ENCODE measurements around the gene PLIN3. TPM values are rescaled to one million over a fixed set of nuclear protein-coding genes. Genes with fewer than 3 reads are reported as not detected.
A peak's percentile ranks its signal among the peaks of the same experiment; 100 is the strongest.

The PLIN3 gene
- total and polyA plus RNA-seq, 9 of the 15 experiments (the other 6 are each of a cell fraction or from before 2014, with no cell fraction given): 7.5 to 75.6 (median 43.1) TPM

DNA sequence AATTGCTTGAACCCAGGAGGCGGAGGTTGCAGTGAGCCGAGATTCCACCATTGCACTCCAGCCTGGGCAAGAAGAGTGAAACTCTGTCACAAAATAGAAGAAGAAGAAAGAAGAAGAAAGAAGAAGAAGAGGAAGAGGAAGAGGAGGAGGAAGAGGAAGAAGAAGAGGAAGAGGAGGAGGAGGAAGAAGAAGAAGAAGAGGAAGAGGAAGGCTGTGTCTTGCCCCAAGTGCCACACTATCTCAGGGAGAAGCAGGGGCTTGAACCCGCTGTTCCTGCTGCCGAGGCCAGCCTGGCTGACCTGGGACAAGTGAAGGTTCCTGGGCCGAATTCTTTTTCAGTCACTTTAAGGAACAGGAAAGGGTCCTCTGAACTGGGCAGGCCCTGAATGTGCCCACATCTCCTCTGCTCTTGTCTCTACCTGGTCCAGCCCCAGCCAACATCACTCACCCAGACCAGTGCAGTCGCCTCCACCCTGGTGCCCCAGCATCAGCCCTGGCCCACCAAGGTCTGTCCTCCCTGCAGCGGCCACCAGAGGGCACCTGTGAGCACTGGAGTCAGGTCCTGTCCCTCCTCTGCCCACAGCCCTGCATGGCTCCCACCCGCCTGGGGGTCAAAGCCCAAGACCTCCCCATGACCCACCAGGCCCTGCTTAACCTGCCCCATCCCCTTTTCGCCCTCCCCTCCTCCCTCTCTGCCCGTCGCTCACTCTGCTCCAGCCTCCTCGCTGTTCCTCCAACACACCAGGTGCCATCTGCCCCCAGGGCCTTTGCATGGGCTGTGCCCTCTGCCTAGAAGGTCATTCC lies 55.9 kb downstream of the PLIN3 start (continued):
- TF ChIP-seq, protein P1, sequence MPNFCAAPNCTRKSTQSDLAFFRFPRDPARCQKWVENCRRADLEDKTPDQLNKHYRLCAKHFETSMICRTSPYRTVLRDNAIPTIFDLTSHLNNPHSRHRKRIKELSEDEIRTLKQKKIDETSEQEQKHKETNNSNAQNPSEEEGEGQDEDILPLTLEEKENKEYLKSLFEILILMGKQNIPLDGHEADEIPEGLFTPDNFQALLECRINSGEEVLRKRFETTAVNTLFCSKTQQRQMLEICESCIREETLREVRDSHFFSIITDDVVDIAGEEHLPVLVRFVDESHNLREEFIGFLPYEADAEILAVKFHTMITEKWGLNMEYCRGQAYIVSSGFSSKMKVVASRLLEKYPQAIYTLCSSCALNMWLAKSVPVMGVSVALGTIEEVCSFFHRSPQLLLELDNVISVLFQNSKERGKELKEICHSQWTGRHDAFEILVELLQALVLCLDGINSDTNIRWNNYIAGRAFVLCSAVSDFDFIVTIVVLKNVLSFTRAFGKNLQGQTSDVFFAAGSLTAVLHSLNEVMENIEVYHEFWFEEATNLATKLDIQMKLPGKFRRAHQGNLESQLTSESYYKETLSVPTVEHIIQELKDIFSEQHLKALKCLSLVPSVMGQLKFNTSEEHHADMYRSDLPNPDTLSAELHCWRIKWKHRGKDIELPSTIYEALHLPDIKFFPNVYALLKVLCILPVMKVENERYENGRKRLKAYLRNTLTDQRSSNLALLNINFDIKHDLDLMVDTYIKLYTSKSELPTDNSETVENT (CRISPR knock-in tag; IDR thresholded peaks at IDR 0.05): no peak
- TF ChIP-seq ZNF707 (CRISPR knock-in tag; conservative IDR thresholded peaks at IDR 0.05): no peak
- no peak for TF ChIP-seq ZBTB9 (CRISPR knock-in tag; IDR thresholded peaks at IDR 0.05)
- TF ChIP-seq, protein P2, sequence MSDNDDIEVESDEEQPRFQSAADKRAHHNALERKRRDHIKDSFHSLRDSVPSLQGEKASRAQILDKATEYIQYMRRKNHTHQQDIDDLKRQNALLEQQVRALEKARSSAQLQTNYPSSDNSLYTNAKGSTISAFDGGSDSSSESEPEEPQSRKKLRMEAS (CRISPR knock-in tag; IDR thresholded peaks at IDR 0.05): 0 out of 2 replicates have a peak, but pooled peaks have one; percentile 28
- no peak for TF ChIP-seq IRF9 (tag; IDR thresholded peaks at IDR 0.05)
- TF ChIP-seq XRCC5 (IDR thresholded peaks at IDR 0.05; ENCODE audit: low read depth, low read length): no peak
- TF ChIP-seq HMGN3 (IDR thresholded peaks at IDR 0.05; ENCODE audit: borderline replicate concordance, extremely low read depth, insufficient read length, low read depth, low read length): no peak
- TF ChIP-seq XRCC3 (IDR thresholded peaks at IDR 0.05): no peak
- TF ChIP-seq CBFA2T2 (conservative IDR thresholded peaks at IDR 0.05): no peak
- no peak for TF ChIP-seq GTF2F1 (IDR thresholded peaks at IDR 0.05; ENCODE audit: low read depth, low read length)
- TF ChIP-seq KDM4B (IDR thresholded peaks at IDR 0.05; ENCODE audit: borderline replicate concordance in 2 of 2, low read depth in 1 of 2): 0 out of 4 replicates have a peak, but pooled peaks of 1 of the 2 experiments have one; percentile 42
- peak; percentile 81 for TF ChIP-seq SMC3 (conservative IDR thresholded peaks at IDR 0.05; ENCODE audit: insufficient read depth, low read depth, low read length)
- peak in 1 of 3 experiments; percentile 44 for TF ChIP-seq YY1 (IDR thresholded peaks at IDR 0.05; ENCODE audit: borderline replicate concordance in 1 of 3, control insufficient read depth in 1 of 3, extremely low read depth in 1 of 3, insufficient read depth in 3 of 3, insufficient read length in 1 of 3, insufficient replicate concordance in 2 of 3, low read depth in 1 of 3, low read length in 2 of 3)
- TF ChIP-seq SAP30 (IDR thresholded peaks at IDR 0.05; ENCODE audit: borderline replicate concordance, insufficient read depth, low read depth, low read length, poor library complexity, severe bottlenecking): no peak
- TF ChIP-seq, protein P3, sequence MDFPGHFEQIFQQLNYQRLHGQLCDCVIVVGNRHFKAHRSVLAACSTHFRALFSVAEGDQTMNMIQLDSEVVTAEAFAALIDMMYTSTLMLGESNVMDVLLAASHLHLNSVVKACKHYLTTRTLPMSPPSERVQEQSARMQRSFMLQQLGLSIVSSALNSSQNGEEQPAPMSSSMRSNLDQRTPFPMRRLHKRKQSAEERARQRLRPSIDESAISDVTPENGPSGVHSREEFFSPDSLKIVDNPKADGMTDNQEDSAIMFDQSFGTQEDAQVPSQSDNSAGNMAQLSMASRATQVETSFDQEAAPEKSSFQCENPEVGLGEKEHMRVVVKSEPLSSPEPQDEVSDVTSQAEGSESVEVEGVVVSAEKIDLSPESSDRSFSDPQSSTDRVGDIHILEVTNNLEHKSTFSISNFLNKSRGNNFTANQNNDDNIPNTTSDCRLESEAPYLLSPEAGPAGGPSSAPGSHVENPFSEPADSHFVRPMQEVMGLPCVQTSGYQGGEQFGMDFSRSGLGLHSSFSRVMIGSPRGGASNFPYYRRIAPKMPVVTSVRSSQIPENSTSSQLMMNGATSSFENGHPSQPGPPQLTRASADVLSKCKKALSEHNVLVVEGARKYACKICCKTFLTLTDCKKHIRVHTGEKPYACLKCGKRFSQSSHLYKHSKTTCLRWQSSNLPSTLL (IDR thresholded peaks at IDR 0.05): no peak

Measured in K562 (cell line).